VCaP (cell line): ENCODE measurements around the gene VPS8.
"Not testable (repeated sequence)": the region's sequence is repeated elsewhere in the genome, so short reads cannot be mapped to it uniquely, and the experiment has no call there.

Experiments used
- H3K27ac ChIP-seq: fragments of 450-650 bp; 2 replicates; pipeline ENCODE4 v1.5.1; 2017
- CTCF ChIP-seq: fragments of 450-650 bp; conservative IDR thresholded peaks from 2 replicates; pipeline ENCODE4 v1.5.1; 2017; ENCODE audit warnings: mild to moderate bottlenecking, moderate library complexity

The VPS8 gene

GRCh38 chr3:184949251-184949965, 137.4 kb downstream of the VPS8 start:
- TF ChIP-seq CTCF: no peak
- no peak overlapping the region for H3K27ac ChIP-seq

- not testable (repeated sequence) for H3K27ac ChIP-seq
These were observed 138.8 kb downstream of the VPS8 start for GRCh38 chr3:184950816-184951215.

- H3K27ac ChIP-seq: no peak overlapping the region
These were observed 140.7 kb downstream of the VPS8 start for GRCh38 chr3:184952671-184953070.

GRCh38 chr3:184953401-184953800, 141.4 kb downstream of the VPS8 start:
- H3K27ac ChIP-seq: no peak overlapping the region
- no peak for TF ChIP-seq CTCF

More at GRCh38 chr3:184952671-184953070, 140.7 kb downstream of the VPS8 start:
- no peak for TF ChIP-seq CTCF

- no peak overlapping the region for H3K27ac ChIP-seq
- no peak for TF ChIP-seq CTCF
These were observed 142.3 kb downstream of the VPS8 start for GRCh38 chr3:184954251-184954650.

GRCh38 chr3:184954851-184955250, 142.9 kb downstream of the VPS8 start:
- H3K27ac ChIP-seq: not testable (repeated sequence)

GRCh38 chr3:184965639-184966430, 153.9 kb downstream of the VPS8 start:
- no peak for TF ChIP-seq CTCF
- no peak overlapping the region for H3K27ac ChIP-seq

- H3K27ac ChIP-seq: no peak overlapping the region
- no peak for TF ChIP-seq CTCF
These were observed 156.1 kb downstream of the VPS8 start for GRCh38 chr3:184968115-184968514.
